Skin of body (tissue), 2 donors: ENCODE measurements around the gene LOC101059915. TPM values are rescaled to one million over a fixed set of nuclear protein-coding genes. Genes with fewer than 3 reads are reported as not detected.

ENCODE experiments used
- small RNA-seq: library from RNA; depleted of rRNA; stranded (forward); fragments of <200 nt; gene quantifications from one replicate; pipeline ENCODE3, GENCODE V24; 2014; ENCODE audit warnings: low replicate concordance
- total RNA-seq: library from RNA; depleted of rRNA; stranded (reverse); fragments of >200 nt; gene quantifications from one replicate; pipeline ENCODE4 v1.2.3, GENCODE V29; 2014

LOC101059915 gene

Small RNAs within 50 kb of the gene (small RNA-seq; reads per million reads assigned to genes)
- not detected for gene BX276092.4

Other genes starting within 250 kb of the LOC101059915 start
- gene OGT, start 134.4 kb upstream of the LOC101059915 start, total RNA-seq = 173 TPM
- 0.99 TPM for gene GCNA, start 89.1 kb upstream of the LOC101059915 start, total RNA-seq
- gene CXCR3, start 49.0 kb upstream of the LOC101059915 start, total RNA-seq = 0.30 TPM
- gene CXorf49, start 50.7 kb downstream of the LOC101059915 start, total RNA-seq = not detected
- not detected for gene CXorf49B, start 95.8 kb downstream of the LOC101059915 start, total RNA-seq
- gene NHSL2, start 243.3 kb downstream of the LOC101059915 start, total RNA-seq = 6.9 TPM